HuH-7.5 (cell line): ENCODE data around the gene RNF7.
"Not testable (repeated sequence)": the region's sequence is repeated elsewhere in the genome, so short reads cannot be mapped to it uniquely, and the experiment has no call there.

Experiments
- DNase-seq: peaks from one replicate; pipeline ENCODE4 v3.0.0; 2011; ENCODE audit warnings: low spot score

Gene RNF7

DNA sequence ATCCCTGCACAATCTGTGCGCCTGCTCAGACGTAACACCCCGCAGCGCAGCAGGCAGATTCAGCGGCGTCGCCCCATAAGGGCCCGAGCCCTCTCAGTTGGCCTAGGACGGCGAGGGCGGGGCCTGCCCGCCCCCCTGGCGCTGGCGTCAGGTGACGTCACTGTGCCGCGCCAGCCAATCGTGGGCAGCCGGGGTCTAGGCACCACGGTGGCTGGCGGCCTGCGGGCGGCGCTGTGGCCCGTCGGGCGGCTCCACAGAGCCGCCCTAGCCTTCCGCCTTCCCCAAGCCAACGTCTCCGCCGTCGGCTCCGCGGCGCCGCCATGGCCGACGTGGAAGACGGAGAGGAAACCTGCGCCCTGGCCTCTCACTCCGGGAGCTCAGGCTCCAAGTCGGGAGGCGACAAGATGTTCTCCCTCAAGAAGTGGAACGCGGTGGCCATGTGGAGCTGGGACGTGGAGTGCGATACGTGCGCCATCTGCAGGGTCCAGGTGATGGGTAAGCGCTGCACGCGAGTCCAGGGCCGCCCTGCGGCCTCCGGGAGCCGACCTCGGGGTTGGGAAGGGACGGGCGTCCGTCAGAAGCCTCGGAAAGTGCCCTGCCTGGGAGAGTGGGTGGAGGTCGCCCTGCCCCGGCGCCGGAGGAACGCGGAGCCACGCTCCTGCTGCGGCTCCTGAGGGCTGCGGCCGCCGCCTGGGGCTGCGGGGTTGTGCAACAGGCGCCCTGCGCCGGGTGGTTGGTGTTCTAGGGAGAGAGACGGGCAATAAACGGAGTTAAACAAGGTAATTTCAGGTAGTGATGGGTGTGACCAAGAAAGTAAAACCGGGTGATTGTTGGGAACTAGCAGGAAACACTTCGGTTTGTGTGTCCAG, at the start of gene RNF7:
Gene RNF7, plus strand, starts transcription at position 277 of the 869 bp plus-strand sequence. Its CDS starts 44 bp downstream, at position 321.
- peak; percentile 76 for DNase-seq

DNA sequence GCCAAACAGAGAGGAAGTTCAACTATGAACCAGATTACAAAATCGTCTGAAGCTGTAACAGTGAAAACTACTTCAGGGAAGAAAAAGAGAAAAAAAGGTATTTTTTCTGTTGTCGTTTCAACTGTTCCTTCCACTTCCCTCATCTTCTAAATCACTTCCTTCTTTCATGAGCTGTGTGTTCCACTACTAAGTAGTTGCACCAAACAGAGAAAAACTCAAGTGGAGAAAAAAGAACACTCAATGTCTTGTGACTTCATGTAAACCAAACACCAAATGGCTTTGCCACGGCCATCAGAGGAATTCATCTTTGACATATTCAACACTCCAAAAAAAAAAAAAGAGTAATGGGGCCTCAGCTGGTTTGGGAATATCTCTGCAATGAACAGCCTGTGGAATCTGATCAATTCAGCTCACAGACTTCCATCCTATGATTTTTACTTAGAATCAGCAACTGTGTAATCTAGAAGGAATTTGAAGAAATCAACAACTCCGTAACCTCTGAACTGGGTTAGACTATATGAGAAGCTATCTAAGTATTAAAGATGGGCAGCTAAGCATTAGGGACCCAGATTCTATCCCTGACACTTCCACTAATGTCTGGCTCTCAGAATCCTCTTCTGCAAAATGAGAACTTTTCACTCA, 47.5 kb upstream of the RNF7 start:
- no peak for DNase-seq

DNA sequence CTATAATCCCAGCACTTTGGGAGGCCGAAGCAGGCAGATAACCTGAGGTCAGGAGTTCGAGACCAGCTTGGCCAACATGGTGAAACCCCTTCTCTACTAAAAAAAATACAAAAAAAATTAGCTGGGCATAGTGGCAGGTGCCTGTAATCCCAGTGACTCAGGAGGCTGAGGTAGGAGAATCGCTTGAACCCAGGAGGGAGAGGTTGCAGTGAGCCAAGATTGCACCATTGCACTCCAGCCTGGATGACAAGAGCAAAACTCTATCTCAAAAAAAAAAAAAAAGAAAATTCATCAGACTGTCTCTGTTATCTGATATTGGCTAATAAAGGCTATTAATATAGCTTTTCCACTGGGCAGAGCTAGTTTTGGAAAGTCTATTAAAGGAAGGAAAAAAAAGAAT, 46.6 kb upstream of the RNF7 start:
- DNase-seq: not testable (repeated sequence)

DNA sequence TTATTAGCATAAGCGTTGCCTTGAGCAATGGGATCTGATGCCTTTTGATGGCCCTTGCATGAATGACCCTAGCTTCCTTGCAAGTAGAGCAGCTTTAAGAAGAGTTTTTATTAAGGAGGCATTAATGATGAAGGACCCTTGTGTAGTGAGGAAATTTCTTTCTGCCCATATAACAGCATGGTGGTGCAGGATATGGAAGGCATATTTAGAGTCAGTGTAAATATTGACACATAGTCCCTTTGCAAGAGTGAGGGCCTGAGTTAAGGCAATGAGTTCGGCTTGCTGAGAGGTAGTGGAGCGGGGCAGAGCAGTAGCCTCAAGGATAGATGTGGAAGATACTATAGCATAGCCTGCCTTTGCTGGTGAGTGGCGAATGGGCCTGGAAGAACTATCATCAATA, 45.1 kb upstream of the RNF7 start:
- DNase-seq: not testable (repeated sequence)

DNA sequence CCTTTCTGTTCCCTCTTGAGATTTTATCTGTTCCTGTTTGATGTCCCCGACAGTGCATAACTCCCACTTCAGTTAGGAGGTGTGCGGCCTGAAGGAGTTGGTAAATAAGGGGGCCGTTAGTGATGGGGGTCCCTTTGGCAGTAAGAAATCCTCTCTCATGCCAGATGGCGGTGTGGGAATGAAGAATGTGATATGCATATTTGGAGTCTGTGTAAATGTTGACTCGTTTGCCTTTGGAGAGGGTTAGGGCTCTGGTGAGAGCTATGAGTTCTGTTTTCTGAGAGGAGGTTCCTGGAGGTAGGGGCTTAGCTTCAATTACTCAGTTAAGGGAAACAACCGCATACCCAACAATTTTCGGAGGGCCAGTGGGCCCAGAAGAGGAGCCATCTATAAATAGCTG, 38.8 kb upstream of the RNF7 start:
- no peak for DNase-seq

DNA sequence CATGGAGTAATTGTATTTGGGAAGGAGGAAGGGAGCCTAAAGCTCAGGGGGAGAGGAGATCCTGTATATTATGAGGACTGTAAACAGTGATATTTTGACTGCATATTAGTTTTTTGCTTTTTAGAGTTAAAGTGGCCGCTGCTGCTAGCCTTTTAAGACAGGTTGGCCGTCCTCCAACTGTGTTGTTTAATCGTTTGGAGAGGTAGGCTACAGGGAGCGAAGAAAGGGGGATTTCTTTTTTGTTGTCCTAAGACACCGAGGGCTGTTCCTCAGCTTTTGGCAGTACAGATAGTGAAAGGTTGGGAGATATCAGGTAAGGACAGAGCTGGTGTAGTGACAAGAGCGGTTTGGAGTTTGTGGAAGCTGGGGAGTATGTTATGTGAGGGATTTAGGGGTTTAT, 38.2 kb upstream of the RNF7 start:
- DNase-seq: no peak

DNA sequence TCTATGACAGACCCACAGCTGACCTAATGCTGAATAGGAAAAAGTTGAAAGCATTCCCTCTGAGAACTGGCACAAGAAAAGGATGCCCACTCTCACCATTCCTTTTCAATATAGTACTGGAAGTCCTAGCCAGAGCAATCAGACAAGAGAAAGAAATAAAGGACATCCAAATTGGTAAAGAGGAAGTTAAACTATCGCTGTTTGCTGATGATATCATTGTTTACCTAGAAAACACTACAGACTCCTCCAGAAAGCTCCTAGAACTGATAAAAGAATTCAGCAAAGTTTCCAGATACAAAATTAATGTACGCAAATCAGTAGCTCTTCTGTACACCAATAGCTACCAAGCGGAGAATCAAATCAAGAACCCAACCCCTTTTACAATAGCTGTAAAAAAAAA, 34.7 kb upstream of the RNF7 start:
- not testable (repeated sequence) for DNase-seq

DNA sequence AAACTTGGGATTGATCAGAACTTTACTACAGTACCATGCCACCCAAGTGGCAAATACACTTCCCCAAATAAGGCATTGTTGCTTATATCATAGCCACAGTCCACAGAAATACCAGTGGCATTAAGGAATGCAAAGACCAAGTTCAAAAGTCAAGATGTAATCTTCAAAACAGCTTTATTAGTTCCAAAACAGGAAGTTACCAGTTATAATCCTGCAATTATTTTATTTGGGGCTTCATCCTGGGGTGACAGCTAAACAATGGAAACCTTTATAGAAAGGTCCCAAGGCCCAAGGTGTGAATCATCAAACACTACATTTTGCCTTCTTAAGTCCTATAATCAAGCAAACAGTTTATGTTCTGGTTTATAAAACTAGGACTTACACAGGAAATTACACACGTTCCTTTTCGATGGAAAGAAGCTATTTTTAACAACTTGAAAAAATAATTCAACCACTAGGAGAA, 30.3 kb upstream of the RNF7 start:
- DNase-seq: no peak

DNA sequence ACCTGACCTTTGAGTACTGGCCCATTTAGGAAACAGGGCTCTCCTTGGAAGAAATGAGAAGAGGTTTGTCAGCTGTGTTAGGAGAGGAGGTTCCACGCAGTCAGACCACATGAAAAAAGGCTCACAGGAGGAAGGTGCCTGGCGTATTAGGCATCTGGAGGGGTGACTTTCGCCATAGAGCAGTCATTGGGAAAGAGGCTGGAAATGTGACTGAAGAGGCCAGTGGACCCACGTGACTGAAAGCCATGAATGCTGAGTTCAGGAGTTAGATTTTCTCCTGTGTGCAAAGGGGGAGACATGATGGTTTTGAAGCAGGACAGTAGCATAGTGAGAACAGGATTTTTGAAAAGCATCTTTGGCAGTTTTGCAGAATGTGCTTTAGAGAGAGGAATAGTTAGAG, 29.7 kb upstream of the RNF7 start:
- DNase-seq: no peak

DNA sequence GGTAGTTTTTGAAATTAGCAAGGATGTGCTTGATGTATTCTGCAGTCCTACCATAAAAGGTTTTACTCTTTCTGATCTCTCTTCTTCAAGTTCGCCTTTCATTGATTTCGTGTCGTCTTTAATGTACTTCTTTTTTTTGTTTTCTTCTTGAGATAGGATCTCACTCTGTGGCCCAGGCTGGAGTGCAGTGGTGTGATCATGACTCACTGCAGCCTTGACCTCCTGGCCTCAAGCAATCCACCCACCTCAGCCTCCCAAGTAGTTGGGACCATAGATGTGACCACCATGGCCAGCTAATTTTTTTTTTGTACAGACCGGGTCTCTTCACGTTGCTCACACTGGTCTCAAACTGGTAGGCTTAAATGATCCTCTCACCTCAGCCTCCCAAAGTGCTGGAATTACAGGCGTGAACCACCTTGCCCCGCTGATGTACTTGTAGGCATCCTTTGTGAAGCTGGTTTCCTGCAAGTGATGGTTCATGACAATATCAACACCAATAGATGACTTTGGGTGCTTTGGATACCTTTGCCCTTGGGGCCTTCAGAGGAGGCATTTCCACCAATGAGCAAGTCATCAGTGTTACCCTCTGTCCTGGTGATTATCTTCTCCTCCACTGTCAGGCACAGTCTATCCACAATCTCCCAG, 28.9 kb upstream of the RNF7 start:
- no peak for DNase-seq

DNA sequence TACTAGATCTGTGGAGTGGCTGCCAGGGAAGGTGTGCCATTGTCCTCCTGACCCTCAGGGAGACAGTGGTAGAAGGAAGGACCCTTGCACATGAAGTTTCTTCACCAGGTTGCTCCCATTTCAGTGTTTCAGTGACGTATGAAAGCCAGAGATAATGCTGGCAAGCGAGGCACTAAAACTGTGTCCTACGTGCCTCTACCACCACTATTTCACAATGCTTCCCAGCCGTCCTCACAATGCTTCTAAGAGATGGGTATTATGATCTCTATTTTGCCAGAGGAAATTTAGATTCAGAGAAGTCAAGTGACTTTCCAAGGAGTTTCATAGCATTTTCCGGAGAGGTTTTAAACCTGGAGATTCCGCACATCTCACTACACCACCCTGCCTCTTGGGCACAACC, 28.0 kb upstream of the RNF7 start:
- no peak for DNase-seq

DNA sequence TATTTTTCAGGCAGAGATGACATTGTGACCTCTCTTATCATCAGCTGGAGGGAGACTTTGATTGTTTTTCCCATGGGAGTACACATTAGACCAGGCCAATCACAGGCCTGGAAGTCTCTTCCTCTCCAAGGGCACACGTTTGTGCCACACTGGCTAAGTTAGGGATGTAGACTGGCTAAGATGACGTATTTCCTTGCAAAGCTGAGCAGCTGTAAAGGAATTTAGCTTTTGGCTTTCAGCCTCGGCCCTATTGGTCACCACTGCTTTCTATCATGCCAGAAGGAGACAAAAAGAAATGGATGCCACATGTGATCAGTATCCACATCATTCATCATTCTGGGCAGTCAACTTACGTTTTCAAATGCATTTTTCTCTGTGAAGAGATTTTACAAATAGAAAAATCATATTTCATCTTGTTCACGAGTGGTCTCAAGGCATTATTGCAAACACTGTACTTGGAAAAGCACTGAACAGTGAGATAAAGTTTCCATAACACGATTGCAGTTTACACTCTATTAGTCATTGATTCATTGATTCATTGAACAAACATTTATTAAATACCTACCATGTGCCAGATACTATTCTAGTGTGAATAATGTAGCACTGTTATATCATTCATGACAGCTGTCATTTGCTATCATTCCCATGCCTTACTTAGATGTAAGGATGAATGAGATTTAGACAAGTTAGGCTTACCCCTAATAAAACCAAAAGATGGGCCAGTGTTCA, 27.0 kb upstream of the RNF7 start:
- peak; percentile 8 for DNase-seq

DNA sequence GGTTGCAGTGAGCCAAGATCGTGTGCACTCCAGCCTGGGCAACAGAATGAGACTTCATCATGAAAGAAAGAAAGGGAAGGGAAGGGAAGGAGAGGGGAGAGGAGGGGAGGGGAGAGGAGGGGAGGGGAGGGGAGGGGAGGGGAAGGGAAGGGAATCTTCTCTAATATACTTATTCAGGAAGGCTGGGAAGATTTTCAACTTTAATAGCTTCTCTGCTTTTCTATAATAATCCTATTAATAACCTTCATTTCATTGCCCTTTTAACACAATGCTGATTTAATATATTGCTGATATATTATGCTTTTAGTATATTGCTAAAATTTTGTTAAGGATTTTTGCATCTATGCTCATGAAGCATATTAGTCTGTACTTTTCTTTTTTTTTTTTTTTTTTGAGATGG, 23.4 kb upstream of the RNF7 start:
- no peak for DNase-seq

DNA sequence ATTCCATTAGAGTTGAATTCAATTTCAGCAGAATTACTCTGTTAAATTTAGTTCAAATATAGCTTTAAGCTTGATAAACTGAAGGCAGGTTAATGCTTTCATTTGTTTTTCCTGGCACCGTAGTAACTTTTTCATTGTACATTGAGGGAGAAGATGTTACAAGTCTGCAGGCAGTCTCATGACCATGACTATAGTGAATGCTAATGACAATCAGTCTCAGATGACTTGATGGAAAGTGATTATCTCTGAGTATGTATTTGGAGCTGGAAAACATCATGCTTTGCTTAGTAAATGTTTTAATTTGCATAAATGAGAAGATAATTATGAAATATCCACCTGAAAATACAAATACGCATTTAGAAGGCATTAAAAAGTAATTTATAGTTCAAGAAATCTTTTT, 16.0 kb upstream of the RNF7 start:
- DNase-seq: no peak

DNA sequence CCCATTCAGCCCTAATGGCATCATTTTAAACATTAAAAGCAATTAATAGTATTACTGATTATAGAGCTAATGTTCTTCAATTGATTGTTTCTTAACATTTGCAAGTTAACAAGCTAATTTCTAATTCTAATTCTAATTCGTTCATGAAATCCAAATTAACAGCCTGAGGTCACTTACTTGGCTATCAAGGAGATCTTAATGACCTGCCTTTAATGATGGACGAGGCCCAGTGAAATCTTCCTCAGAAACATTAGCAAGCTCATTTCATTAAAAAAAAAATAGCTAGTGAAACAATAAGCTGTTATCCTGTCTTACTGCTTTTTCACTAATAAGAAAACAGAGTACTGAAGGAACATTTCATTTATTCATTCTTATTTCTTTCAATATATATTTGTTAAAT, 15.4 kb upstream of the RNF7 start:
- DNase-seq: no peak

DNA sequence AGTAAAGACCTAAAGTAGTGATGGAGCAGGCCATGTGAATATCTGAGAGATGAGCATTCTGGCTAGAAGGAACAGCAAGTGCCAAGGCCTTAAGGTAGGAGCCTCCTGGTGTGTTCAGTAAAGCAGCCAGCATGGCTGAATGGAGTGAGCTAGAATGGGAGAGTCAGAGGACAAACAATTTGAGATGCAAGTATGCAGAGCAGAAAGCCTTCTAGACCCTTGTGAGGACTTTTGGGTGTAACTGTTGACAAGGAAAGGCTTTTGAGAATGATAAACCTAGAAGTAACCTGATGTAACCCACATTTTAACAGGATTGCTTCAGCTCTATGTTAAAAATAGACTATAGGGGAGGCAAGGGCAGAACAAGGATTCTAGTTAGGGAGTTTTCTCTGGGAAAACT, 14.8 kb upstream of the RNF7 start:
- no peak for DNase-seq

DNA sequence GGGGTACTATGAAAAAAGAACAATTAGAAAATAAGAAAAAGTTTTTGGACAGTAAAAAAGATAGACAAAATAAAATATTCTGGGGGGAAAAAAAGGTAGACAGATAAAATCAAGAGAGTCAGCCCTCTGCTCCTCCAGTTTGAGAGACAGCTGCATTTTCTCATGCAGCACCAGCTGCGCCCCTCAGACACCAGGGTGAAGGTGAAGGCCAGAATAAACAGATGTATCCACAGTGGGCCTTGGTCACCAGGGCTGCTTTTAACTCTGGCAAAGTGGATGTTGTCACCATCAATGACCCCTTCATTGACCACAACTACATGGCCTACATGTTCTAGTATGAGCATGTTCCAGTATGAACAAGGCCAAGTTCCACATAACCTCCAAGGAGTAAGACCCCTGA, 13.9 kb upstream of the RNF7 start:
- DNase-seq: no peak

DNA sequence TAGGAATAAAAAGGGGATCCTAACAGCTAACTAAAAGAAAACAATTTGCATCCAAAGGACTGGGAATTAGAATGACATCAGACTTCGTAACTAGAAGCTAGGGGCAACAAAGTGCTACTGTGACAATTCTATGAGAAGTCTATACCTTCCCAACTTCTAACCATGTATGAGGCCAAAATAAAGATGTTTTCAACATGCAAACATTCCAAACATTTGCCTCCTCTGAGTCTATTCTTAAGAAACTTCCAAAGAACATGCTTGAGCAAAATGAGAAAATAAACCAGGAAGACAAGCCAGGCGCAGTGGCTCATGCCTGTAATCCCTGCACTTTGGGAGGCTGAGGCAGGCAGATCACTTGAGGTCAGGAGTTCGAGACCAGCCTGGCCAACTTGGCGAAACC, 13.1 kb upstream of the RNF7 start:
- DNase-seq: no peak

DNA sequence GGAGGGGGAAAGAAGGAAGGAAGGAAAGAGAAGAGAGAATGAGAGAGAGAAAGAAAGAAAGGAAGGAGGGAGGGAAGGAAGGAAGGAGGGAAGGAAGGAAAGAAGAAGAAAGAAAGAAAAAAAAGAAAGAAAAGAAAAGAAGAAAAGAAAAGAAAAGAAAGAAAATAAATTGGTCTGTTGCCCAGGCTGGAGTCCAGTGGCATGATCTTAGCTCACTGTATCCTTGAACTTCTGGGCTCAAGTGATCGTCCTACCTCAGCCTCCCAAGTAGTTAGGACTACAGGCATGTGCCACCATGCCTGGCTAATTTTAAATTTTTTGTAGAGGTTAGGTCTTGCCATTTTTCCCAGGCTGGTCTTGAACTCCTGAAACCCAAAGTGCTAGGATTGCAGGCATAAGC, 11.6 kb upstream of the RNF7 start:
- no peak for DNase-seq

DNA sequence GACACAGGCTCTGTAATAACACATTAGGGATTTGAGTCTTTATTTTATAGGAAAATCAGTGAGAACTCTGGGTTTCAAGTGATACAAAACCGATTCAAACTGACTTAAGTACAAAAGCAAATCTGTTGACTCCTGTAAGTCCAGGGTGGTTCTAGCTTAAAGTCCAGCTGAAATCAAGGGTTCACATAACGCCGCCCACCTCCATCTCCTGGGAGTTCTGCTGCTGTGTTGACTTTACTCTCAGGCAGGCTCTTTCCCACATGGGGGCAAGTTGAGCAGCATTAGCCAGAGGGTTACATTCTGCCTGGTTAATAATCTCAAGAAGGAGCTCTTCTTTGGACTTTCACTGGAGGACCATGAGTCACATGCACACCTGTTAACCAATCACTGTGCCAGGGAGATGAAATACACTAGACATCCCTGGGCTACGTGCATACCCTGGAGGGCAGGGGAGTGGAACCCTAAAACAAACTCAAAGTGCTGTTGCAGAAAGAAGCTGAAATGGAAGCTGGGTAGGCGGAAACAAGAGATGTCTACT, 9.7 kb upstream of the RNF7 start:
- DNase-seq: peak; percentile 15

DNA sequence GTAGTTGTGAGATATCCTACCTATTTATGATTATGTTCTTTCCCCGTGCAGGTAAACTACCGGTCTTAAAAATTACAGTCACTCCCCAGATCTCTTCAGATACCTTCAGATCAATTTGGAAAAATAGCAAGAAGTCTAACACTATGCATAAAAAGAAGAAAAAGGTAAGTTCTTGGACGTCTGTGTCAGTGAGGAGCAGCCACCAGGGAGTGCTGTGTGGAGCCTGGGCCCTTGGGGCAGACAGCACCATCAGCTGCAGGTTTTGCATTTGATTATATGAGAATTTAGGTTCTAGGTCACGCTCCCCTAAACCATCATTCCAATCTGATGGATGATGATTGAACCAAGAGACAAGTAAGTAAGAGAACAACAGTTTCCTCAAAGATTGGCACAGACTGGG, 8.9 kb upstream of the RNF7 start:
- no peak for DNase-seq

DNA sequence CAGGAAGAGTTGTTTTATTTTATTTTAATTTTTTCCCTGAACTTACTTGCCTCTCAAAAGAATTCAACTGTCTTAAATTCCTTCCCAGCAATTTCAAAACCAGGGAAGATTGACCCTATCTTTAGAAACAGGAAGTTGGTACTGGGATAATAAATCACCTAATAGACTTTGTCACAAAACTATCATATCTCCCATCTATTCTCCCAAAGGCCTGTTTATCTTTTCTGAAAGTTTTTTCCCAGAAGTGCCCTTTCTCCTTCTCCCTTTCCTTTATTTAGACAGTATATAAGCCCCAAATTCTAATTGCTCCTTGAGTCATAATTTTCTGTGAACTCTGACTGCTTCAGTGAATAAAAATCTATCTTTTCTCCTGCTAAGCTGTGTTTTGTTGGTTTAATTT, 2.9 kb upstream of the RNF7 start:
- no peak for DNase-seq
